HepG2 (cell line): ENCODE data around the gene DNMBP. TPM values are rescaled to one million over a fixed set of nuclear protein-coding genes. Genes with fewer than 3 reads are reported as not detected.

Experiments
- ATAC-seq: fragments of 200-7000 bp; cut with Tn5 transposase; 3 replicates; pipeline ENCODE4 v1.9.1; 2020; ENCODE audit warnings: mild to moderate bottlenecking, moderate library complexity
- BruUV-seq: library from RNA; stranded (reverse); fragments of 400-500 nt; replicated peaks from 2 replicates; lab custom pipeline; 2021; lab: Mats Ljungman, UMichigan
- CTCF ChIA-PET: fragments of 300-600 bp; formaldehyde crosslinking; extraction: SDS; loops from one replicate; lab custom pipeline; 2021; ENCODE audit warnings: low total read pairs, inconsistent platforms, low intra/inter-chr PET ratio; lab: Yijun Ruan, JAX
- POLR2A ChIA-PET: fragments of 350-600 bp; sonication (Branson Sonifier 250); formaldehyde crosslinking; loops from one replicate; lab custom pipeline; 2020; ENCODE audit warnings: antibody characterized with exemption, inconsistent platforms; lab: Yijun Ruan, JAX
- DNase-seq: peaks from one replicate; pipeline ENCODE4 v3.0.0-alpha.2; 2015; ENCODE audit warnings: low spot score
- FAIRE-seq: peaks from 3 replicates; lab custom pipeline; 2011; peaks lifted over from hg19 to GRCh38; lab: Jason Lieb, UNC
- H2AFZ ChIP-seq: one replicate; pipeline ENCODE4 v1.6.1; 2011; ENCODE audit warnings: low read length, inconsistent platforms
- H3K27ac ChIP-seq: fragments of 300-600 bp; 3 replicates; pipeline ENCODE4 v1.8.0; 2011; ENCODE audit warnings: mixed run types, mild to moderate bottlenecking, mixed read lengths, low read length, inconsistent platforms; ENCODE audit not compliant: insufficient read depth; ENCODE audit errors: extremely low read length
- H3K27me3 ChIP-seq, 2 experiments: fragments of 200-600 bp in 1 of 2; 2 replicates in 1 of 2; 3 replicates in 1 of 2; pipeline versions ENCODE4 v1.6.0 to v1.8.0; 2011; ENCODE audit warnings: low read length in 2 of 2, mild to moderate bottlenecking in 2 of 2, moderate library complexity in 2 of 2, inconsistent platforms in 1 of 2; ENCODE audit not compliant: insufficient read depth in 2 of 2, control insufficient read depth in 1 of 2
- H3K36me3 ChIP-seq, 2 experiments: fragments of 200-600 bp in 1 of 2; replicated peaks in 1 of 2; 2 replicates in 1 of 2; 3 replicates in 1 of 2; pipeline versions ENCODE4 v1.5.1 to v1.8.0; 2011; ENCODE audit warnings: low read length in 2 of 2, inconsistent platforms in 1 of 2; ENCODE audit not compliant: insufficient read depth in 2 of 2, control insufficient read depth in 1 of 2
- H3K4me1 ChIP-seq: 2 replicates; pipeline ENCODE4 v1.5.1; 2012; ENCODE audit warnings: low read length, inconsistent platforms; ENCODE audit not compliant: insufficient read depth
- H3K4me2 ChIP-seq: 2 replicates; pipeline ENCODE4 v1.6.0; 2011; ENCODE audit warnings: low read depth, low read length, inconsistent platforms
- H3K4me3 ChIP-seq, 3 experiments: fragments of 200-600 bp in 1 of 3; sonication (generic), shearing (Covaris generic) in 1 of 3; replicated peaks in 1 of 3; 2 replicates each; pipeline ENCODE4 v1.5.1; 2011 to 2016; ENCODE audit warnings: low read length in 3 of 3, inconsistent platforms in 2 of 3, low read depth in 2 of 3, mild to moderate bottlenecking in 2 of 3, control low read depth in 1 of 3, mixed read lengths in 1 of 3; ENCODE audit not compliant: insufficient read depth in 1 of 3
- H3K79me2 ChIP-seq: one replicate; pipeline ENCODE4 v1.6.1; 2011; ENCODE audit warnings: low read length, inconsistent platforms; ENCODE audit not compliant: insufficient read depth
- H3K9ac ChIP-seq: 2 replicates; pipeline ENCODE4 v1.6.0; 2011; ENCODE audit warnings: mild to moderate bottlenecking, low read depth, low read length, inconsistent platforms; ENCODE audit not compliant: insufficient read depth
- H3K9me3 ChIP-seq: 2 replicates; pipeline ENCODE4 v1.5.1; 2012; ENCODE audit warnings: mild to moderate bottlenecking, low read length
- H4K20me1 ChIP-seq: 2 replicates; pipeline ENCODE4 v1.6.0; 2011; ENCODE audit warnings: inconsistent platforms, mild to moderate bottlenecking, low read length, moderate library complexity; ENCODE audit not compliant: insufficient read depth
- AHR ChIP-seq: IDR thresholded peaks from 2 replicates; pipeline ENCODE4 v1.6.1; 2018; ENCODE audit warnings: missing genetic modification reagents, missing compliant biosample characterization
- EZH2 ChIP-seq: conservative IDR thresholded peaks from 2 replicates; pipeline ENCODE4 v1.6.1; 2012; ENCODE audit warnings: mild to moderate bottlenecking, low read depth, low read length, moderate library complexity
- REXO4 ChIP-seq: sonication (generic); formaldehyde crosslinking; IDR thresholded peaks from 2 replicates; pipeline ENCODE4 v1.8.0; 2022; ENCODE audit warnings: missing genetic modification reagents, mild to moderate bottlenecking, borderline replicate concordance
- TSC22D2 ChIP-seq: sonication (generic); formaldehyde crosslinking; IDR thresholded peaks from 2 replicates; pipeline ENCODE4 v1.5.1; 2020; ENCODE audit warnings: missing genetic modification reagents, mild to moderate bottlenecking, borderline replicate concordance
- ZNF7 ChIP-seq: IDR thresholded peaks from 2 replicates; pipeline ENCODE4 v1.6.1; 2016; ENCODE audit warnings: missing biosample characterization, missing genetic modification reagents
- ZNF772 ChIP-seq: sonication (generic); formaldehyde crosslinking; IDR thresholded peaks from 2 replicates; pipeline ENCODE4 v1.5.0; 2020; ENCODE audit warnings: mild to moderate bottlenecking, missing genetic modification reagents
- ZSCAN31 ChIP-seq: sonication (generic); formaldehyde crosslinking; IDR thresholded peaks from 2 replicates; pipeline ENCODE4 v1.5.0; 2020; ENCODE audit warnings: low read depth, mild to moderate bottlenecking, missing genetic modification reagents
- in situ Hi-C: cut with HindIII; loops from 2 replicates; pipeline ENCODE4 v1.10.0; 2017; ENCODE audit warnings: low pct_unique_long_range_greater_than_20kb; ENCODE audit not compliant: extremely low pct_ligation_motif_present
- intact Hi-C: fragments of 100-400 bp; cut with micrococcal nuclease; formaldehyde crosslinking; loops from one replicate; pipeline ENCODE4 v1.10.0; 2022; ENCODE audit not compliant: unreplicated experiment
- polyA plus RNA-seq, 8 experiments: library from polyadenylated mRNA; depleted of rRNA in 3 of 8; stranded (reverse) in 7 of 8; unstranded in 1 of 8; fragments of >200 nt; fragmentation: Illumina TruSeq in 4 of 8; extraction: Trizol in 4 of 8; gene quantifications; 2 replicates each; pipeline versions ENCODE4 v1.2.1 to v1.2.3, GENCODE V29; 2011 to 2016; ENCODE audit warnings: low read depth in 4 of 8, missing spikeins in 1 of 8, mixed read lengths in 1 of 8; ENCODE audit not compliant: insufficient read depth in 1 of 8
- total RNA-seq, 5 experiments: library from RNA; depleted of rRNA; stranded (reverse); fragments of >200 nt; fragmentation: Illumina TruSeq; extraction: Trizol; gene quantifications; 2 replicates each; pipeline ENCODE4 v1.2.3, GENCODE V29; 2016; ENCODE audit warnings: low read depth in 1 of 5
- TF ChIP-seq, protein P1 (sequence below): sonication (generic); formaldehyde crosslinking; IDR thresholded peaks from 2 replicates; pipeline ENCODE4 v1.4.0; 2020; ENCODE audit warnings: missing genetic modification reagents
- TF ChIP-seq, protein P2 (sequence below): sonication (generic); formaldehyde crosslinking; IDR thresholded peaks from 2 replicates; pipeline ENCODE4 v1.5.1; 2020; ENCODE audit warnings: missing genetic modification reagents, mild to moderate bottlenecking, borderline replicate concordance

Gene DNMBP
- total and polyA plus RNA-seq, 2 of the 13 experiments (the other 11 are each of a cell fraction or from before 2014, with no cell fraction given) = 3.6 to 6.3 TPM

GRCh38 chr10:99913831-99914235 is 95.9 kb downstream of the DNMBP start (continued):
- TF ChIP-seq, protein P1, sequence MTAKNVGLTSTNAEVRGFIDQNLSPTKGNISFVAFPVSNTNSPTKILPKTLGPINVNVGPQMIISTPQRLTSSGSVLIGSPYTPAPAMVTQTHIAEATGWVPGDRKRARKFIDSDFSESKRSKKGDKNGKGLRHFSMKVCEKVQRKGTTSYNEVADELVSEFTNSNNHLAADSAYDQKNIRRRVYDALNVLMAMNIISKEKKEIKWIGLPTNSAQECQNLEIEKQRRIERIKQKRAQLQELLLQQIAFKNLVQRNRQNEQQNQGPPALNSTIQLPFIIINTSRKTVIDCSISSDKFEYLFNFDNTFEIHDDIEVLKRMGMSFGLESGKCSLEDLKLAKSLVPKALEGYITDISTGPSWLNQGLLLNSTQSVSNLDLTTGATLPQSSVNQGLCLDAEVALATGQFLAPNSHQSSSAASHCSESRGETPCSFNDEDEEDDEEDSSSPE (CRISPR knock-in tag) = no peak
- TF ChIP-seq REXO4 (CRISPR knock-in tag) = no peak
- TF ChIP-seq AHR (CRISPR knock-in tag) = no peak

DNA sequence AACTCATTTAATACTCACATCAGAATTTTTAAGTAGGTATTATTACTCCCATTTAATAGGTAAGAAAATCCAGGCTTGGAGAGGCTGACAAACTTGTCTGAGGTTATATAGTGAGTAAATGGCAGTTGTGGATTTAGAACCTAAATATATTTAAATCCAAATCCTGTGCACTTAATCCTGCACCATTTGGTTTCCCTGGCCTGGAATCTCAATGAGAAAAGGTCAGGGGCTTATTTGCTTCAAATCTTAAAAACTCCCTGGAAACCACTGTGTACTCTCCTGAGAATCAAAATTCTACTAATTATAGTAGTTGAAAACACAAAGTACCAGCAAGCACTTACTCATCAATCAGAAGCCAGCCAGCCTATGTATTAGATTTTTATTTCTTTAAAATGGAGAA is 97.7 kb downstream of the DNMBP start:
- FAIRE-seq = no peak
- in situ Hi-C loops = no loop called here
- Histone ChIP-seq H3K9ac (no peak overlapping the region), H3K4me1 (no peaks in the 10 kb centered on the region), H2AFZ (no peak overlapping the region), H3K27ac (no peak overlapping the region), H3K36me3 (peaks cover 14 to 21% of the 10 kb centered on the region in 2 experiments; a peak in 4 of 5 replicates), H3K27me3 (no peaks in the 10 kb centered on the region), H3K9me3 (no peaks in the 10 kb centered on the region), H4K20me1 (no peaks in the 10 kb centered on the region), H3K4me3 (no peak overlapping the region), H3K79me2 (no peaks in the 10 kb centered on the region), H3K4me2 (no peak overlapping the region)
- CTCF ChIA-PET = no interaction called here
- no peak for ATAC-seq
- DNase-seq = no peak
- BruUV-seq = no TSS peak
- POLR2A ChIA-PET = no interaction called here
- no peak for TF ChIP-seq TSC22D2 (CRISPR knock-in tag)
- no peak for TF ChIP-seq EZH2
- no peak for TF ChIP-seq ZNF7 (CRISPR knock-in tag)
- TF ChIP-seq, protein P2, sequence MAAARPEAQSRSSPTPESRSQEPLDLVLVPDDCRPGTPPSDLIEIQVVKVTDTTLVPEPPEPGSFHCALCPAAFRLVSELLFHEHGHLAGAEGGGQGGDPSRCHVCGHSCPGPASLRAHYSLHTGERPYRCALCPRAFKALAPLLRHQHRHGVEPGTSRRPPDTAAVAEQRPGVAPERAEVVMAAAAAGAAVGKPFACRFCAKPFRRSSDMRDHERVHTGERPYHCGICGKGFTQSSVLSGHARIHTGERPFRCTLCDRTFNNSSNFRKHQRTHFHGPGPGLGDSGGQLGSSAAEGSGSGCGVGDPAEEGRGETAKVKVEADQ (CRISPR knock-in tag) = no peak
- no peak for TF ChIP-seq ZSCAN31 (CRISPR knock-in tag)
- no peak for TF ChIP-seq ZNF772
- intact Hi-C loops = no loop called here
